GM18907 (cell line): ENCODE results near the gene NINJ1.

ENCODE experiments used
- ATAC-seq: cut with Tn5 transposase; IDR thresholded peaks from one replicate; pipeline ENCODE4 v1.9.1; 2021; ENCODE audit warnings: mild to moderate bottlenecking, moderate library complexity; ENCODE audit not compliant: unreplicated experiment

Gene NINJ1

GRCh38 chr9:93090091-93090655, 43.9 kb downstream of the NINJ1 start:
- ATAC-seq, result no peak

GRCh38 chr9:93089481-93089991, 44.5 kb downstream of the NINJ1 start:
- ATAC-seq, result no peak

- no peak for ATAC-seq
These were observed 45.0 kb downstream of the NINJ1 start for GRCh38 chr9:93089024-93089423.

- ATAC-seq, result no peak
These were observed 45.4 kb downstream of the NINJ1 start for GRCh38 chr9:93088656-93089015.

GRCh38 chr9:93087971-93088655, 45.9 kb downstream of the NINJ1 start:
- ATAC-seq, result no peak

- ATAC-seq, result no peak
These were observed 47.4 kb downstream of the NINJ1 start for GRCh38 chr9:93086447-93087224.

- ATAC-seq, result no peak
These were observed 48.4 kb downstream of the NINJ1 start for GRCh38 chr9:93085676-93086075.

GRCh38 chr9:93084471-93084881, 49.6 kb downstream of the NINJ1 start:
- no peak for ATAC-seq

- no peak for ATAC-seq
These were observed 50.2 kb downstream of the NINJ1 start for GRCh38 chr9:93083592-93084470.

GRCh38 chr9:93082841-93083411, 51.1 kb downstream of the NINJ1 start:
- ATAC-seq, result no peak

GRCh38 chr9:93081931-93082330, 52.1 kb downstream of the NINJ1 start:
- no peak for ATAC-seq

GRCh38 chr9:93081081-93081529, 52.9 kb downstream of the NINJ1 start:
- no peak for ATAC-seq

- ATAC-seq, result no peak
These were observed 53.6 kb downstream of the NINJ1 start for GRCh38 chr9:93080406-93080805.

- ATAC-seq, result no peak
These were observed 54.7 kb downstream of the NINJ1 start for GRCh38 chr9:93079371-93079770.

GRCh38 chr9:93077811-93078210, 56.2 kb downstream of the NINJ1 start:
- ATAC-seq, result no peak

- no peak for ATAC-seq
These were observed 56.7 kb downstream of the NINJ1 start for GRCh38 chr9:93077367-93077766.

GRCh38 chr9:93076792-93077128, 57.3 kb downstream of the NINJ1 start:
- ATAC-seq, result no peak

- no peak for ATAC-seq
These were observed 57.8 kb downstream of the NINJ1 start for GRCh38 chr9:93076101-93076791.

GRCh38 chr9:93072383-93072795, 61.7 kb downstream of the NINJ1 start:
- no peak for ATAC-seq
